ENCODE measurements around the gene ZNF146.
"Not testable (repeated sequence)": the region's sequence is repeated elsewhere in the genome, so short reads cannot be mapped to it uniquely, and the experiment has no call there.

DNA sequence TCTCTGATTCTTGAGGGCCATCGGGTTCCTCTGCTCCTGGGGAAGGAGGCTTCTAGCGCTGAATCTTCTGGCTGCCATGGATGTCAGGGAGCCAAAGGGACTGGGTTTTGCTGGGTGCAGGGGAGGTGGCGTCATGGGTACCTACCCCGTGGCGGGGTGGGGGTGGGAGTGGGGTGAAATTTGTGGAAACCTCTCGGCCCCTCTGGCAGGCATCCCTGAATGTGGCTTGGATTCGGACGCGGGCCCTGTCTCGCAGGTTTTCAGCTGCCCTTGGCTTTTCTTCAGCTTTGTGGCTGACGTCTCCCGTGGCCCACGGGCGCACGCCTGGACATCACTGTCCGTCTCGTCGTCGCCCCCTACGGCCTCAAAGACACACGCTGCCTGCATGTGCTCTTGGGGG is 53.2 kb downstream of the ZNF146 start:
- not testable (repeated sequence) for TF ChIP-seq POLR2A (IDR thresholded peaks at IDR 0.05; ENCODE audit: low read length); GATA1 (IDR thresholded peaks at IDR 0.05; ENCODE audit: low read depth, low read length)

Data from erythroblast (primary cell).